SK-N-SH treated with all-trans-retinoic acid at 6 μM for 48 hours (cell line): Measurements from ENCODE around the gene NPAS3.

Source experiments
- CREB5 ChIP-seq: fragments of 250-450 bp; sonication (Bioruptor Pico); IDR thresholded peaks from 2 replicates; pipeline ENCODE4 v1.5.1; 2020; ENCODE audit warnings: low read depth, mild to moderate bottlenecking, moderate library complexity
- ESRRG ChIP-seq: fragments of 250-450 bp; sonication (Bioruptor Pico); IDR thresholded peaks from 2 replicates; pipeline ENCODE4 v1.6.1; 2021; ENCODE audit warnings: mild to moderate bottlenecking
- PATZ1 ChIP-seq: fragments of 250-450 bp; sonication (Bioruptor Pico); IDR thresholded peaks from 2 replicates; pipeline ENCODE4 v1.8.0; 2020; ENCODE audit warnings: mild to moderate bottlenecking, moderate library complexity, borderline replicate concordance
- POU6F1 ChIP-seq: fragments of 250-450 bp; sonication (Bioruptor Pico); IDR thresholded peaks from 2 replicates; pipeline ENCODE4 v1.8.0; 2021; ENCODE audit warnings: low read depth, mild to moderate bottlenecking, moderate library complexity, borderline replicate concordance
- TSHZ2 ChIP-seq: fragments of 250-450 bp; sonication (Bioruptor Pico); IDR thresholded peaks from 2 replicates; pipeline ENCODE4 v1.5.0; 2020; ENCODE audit warnings: mild to moderate bottlenecking, moderate library complexity

GRCh38 chr14:33061667-33062325 lies 123.1 kb downstream of the NPAS3 start:
- TF ChIP-seq PATZ1 = no peak
- TF ChIP-seq TSHZ2 (CRISPR knock-in tag) = no peak
- no peak for TF ChIP-seq CREB5 (CRISPR knock-in tag)
- TF ChIP-seq POU6F1 = no peak
- TF ChIP-seq ESRRG (CRISPR knock-in tag) = no peak
